Measurements from ENCODE around the gene LRAT.

- TF ChIP-seq EP300 (IDR thresholded peaks at IDR 0.05) (no peak), CTCF (IDR thresholded peaks at IDR 0.05) (no peak)
Observed at GRCh38 chr4:154719087-154719486, 24.7 kb upstream of the LRAT start.
